GM12875 (cell line): ENCODE results near the gene STX8.

Source experiments
- H3K4me3 ChIP-seq: one replicate; pipeline ENCODE4 v1.5.1; 2011; ENCODE audit warnings: low read depth, low read length, control low read depth
- TF ChIP-seq, protein P1 (sequence below): IDR thresholded peaks from 2 replicates; pipeline ENCODE4 v1.5.1; 2011; ENCODE audit warnings: low read depth, mild to moderate bottlenecking, control low read depth, inconsistent platforms, low read length, moderate library complexity, borderline replicate concordance; ENCODE audit not compliant: insufficient read depth

STX8 gene

DNA sequence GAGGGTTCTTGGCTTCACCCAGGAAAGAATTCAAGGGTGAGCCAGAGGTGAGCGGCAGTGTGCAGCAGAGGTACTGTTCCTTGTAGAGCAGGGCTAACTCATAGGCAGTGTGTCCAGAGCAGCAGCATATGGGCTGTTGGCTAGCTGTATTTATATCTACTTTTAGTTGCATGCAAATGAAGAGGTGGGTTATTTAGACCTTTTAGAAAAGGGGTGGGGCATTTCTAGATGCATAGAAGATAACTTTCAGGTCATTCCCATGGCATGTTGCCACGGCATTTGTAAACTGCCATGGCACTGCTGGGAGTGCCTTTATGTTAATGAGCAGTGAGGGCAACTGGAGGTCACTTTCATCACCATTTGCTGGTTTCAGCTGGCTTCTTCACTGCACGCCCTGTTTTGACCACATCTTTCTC, 141.0 kb downstream of the STX8 start:
- H3K4me3 ChIP-seq = no peak overlapping the region
- TF ChIP-seq, protein P1, sequence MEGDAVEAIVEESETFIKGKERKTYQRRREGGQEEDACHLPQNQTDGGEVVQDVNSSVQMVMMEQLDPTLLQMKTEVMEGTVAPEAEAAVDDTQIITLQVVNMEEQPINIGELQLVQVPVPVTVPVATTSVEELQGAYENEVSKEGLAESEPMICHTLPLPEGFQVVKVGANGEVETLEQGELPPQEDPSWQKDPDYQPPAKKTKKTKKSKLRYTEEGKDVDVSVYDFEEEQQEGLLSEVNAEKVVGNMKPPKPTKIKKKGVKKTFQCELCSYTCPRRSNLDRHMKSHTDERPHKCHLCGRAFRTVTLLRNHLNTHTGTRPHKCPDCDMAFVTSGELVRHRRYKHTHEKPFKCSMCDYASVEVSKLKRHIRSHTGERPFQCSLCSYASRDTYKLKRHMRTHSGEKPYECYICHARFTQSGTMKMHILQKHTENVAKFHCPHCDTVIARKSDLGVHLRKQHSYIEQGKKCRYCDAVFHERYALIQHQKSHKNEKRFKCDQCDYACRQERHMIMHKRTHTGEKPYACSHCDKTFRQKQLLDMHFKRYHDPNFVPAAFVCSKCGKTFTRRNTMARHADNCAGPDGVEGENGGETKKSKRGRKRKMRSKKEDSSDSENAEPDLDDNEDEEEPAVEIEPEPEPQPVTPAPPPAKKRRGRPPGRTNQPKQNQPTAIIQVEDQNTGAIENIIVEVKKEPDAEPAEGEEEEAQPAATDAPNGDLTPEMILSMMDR = no peak

DNA sequence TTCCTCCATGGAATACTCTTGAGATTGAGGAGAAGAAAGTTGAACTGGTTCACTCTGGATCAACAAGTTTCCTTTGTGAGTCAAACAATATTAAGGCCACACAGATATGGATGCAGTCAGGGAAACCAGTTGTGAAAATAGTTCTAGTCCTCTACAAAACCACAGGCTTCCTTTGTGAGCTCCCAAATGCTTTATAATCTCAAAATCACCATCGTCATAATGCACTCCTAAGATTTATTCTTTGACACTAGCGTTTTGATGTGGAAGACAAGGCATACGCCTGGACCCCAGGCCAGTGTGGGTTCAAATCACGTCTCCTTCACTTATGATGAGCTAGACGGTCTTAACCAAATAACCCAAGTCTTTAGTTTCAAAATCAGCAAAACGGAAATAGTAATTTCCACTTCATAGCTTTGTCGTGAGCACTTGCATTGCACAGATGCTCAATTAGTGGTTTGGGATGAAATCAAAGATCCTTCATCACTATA, 142.6 kb downstream of the STX8 start:
- no peak overlapping the region for H3K4me3 ChIP-seq
- TF ChIP-seq, protein P1 = no peak

DNA sequence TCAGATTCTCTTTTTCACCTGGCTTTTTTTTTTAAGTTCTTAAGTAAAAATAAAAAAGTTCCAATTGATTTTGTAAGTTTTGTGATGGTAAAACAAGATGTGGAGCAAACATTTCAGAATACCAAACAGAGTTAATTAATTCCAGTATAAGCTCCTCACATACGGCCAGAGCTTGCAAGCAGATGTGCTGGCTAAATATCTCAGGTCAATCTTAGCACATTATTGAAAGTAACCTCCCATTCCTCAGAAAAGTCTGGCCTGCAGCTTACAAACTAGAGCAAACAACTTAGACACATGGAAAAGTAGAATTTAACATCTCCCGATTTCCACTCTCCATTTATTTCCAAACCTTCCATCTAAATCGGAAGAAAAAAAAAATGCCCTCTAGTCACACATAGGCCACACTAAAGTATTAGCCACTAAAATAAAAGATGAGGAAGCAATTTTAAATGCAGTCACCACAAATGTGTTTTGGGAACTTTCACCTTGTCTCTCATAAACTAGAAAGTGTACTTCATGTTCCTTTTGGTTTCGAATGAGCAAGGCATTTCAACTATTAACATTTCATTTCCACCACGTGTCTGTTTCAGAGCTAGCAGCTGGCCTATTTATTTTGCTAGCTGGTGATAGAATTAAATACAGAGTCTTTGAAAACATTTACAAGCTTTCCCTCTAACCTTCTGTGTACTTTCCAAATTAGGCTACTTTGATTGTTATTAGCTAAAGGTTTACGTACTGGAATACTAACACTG, 143.3 kb downstream of the STX8 start:
- TF ChIP-seq, protein P1 = no peak
- H3K4me3 ChIP-seq = no peak overlapping the region

DNA sequence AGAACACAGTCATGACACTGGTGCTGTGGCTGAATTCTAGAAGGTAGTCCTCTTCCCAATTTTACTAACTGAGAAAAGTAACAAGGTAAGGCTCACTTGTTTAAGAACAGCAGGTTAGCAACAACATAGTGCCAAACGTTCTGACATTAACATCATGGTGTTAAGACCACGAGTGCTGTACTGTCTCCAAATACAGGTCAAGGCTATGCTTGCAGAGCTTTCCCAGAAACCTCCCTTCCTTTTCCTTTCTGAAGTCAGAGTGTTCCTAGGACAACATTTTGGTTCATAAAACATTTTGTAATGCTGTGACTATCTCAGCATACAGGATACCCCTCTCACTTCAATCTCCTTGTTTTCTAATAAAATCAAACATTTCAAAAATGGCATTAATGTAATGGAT, 144.0 kb downstream of the STX8 start:
- TF ChIP-seq, protein P1 = no peak
- no peak overlapping the region for H3K4me3 ChIP-seq

DNA sequence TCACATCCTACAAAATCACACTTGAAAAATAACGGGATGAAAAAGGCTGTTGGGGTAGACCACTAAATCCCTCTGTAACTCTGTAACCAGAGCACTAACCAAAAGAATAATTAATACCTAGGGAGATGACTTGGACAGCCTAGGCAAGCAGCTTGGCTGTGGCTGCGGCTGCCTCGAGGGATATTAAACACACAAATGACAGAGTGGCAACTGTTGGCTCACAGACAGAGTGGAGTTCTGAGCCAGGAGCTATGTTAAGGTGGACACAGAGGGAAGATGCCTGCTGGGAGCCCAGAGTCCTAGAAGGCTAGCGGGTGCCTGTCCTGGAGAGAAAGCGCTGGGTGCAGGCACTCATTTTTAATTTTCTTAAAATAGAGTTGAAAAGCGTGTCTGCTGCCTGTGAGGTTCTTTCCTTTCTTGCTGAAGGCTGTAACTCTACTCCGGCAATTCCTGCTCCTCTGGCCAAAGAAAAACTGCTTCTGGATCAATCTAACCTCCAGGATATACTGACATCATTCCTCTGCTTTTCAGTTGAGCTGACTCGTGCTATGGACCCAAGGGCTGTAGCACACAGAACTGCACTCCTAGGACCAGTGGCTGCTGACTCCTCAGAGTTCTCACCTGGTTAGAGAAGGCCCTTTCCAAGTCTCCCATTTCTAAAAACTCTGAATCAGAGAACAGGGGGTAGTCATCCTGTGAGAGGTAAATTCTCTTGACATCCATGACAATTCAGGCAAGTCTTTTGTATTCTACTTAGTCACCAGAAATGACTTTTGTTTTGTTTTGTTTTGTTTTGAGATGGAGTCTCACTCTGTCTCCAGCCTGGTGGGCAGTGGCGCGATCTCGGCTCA, 147.9 kb downstream of the STX8 start:
- TF ChIP-seq, protein P1 = no peak
- H3K4me3 ChIP-seq = no peak overlapping the region

DNA sequence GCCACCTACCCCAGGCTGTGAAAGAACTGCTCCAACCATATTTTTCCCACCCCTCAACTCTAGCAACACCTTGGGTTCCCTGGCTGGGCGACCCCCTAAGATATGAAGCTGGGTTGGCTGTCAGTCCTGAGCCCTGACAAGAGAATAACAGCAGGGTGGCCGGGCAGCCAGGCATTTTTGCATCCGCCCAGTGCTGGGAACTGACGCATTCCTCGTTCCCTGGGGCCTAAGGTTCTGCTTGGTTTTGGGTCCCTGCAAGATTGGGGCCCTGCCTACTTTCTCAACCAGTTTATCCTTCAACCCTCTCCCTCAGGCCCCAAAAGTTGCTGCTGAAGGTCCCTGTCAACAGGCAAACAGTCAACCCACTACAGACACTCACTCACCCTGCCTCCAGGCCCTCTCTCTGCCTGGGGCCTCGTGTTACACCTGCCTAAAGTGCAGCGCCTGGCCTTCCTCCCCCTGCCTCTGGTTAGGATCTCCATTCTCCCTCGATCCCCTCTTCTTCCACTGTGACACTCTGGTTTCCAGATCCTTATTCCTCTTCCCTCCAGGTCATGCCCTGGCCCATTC, 151.5 kb downstream of the STX8 start:
- TF ChIP-seq, protein P1 = no peak
- no peak overlapping the region for H3K4me3 ChIP-seq

DNA sequence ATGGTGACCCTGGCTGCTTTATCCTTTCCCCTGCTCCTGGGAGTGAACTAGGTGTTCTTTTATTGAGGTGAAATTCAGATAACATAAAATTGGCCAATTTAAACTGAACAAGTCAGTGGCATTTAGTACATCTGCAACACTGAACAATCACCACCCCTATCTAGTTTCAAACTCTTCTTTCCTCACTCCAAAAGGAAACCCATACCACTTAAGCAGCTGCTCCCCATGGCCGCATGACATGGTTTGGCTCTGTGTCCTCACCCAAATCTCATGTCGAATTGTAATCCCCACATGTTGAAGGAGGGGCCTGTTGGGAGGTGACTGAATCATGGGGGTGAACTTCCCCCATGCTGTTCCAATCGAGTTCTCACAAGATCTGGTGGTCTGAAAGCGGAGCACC, 154.1 kb downstream of the STX8 start:
- TF ChIP-seq, protein P1 = no peak
- no peak overlapping the region for H3K4me3 ChIP-seq
